HepG2 (cell line): Measurements from ENCODE around the gene RARS1. TPM values are rescaled to one million over a fixed set of nuclear protein-coding genes. Genes with fewer than 3 reads are reported as not detected.

Experiments
- ATAC-seq: fragments of 200-7000 bp; cut with Tn5 transposase; 3 replicates; pipeline ENCODE4 v1.9.1; 2020; ENCODE audit warnings: mild to moderate bottlenecking, moderate library complexity
- BruUV-seq: library from RNA; stranded (reverse); fragments of 400-500 nt; replicated peaks from 2 replicates; lab custom pipeline; 2021; lab: Mats Ljungman, UMichigan
- CTCF ChIA-PET: fragments of 300-600 bp; formaldehyde crosslinking; extraction: SDS; loops from one replicate; lab custom pipeline; 2021; ENCODE audit warnings: low total read pairs, inconsistent platforms, low intra/inter-chr PET ratio; lab: Yijun Ruan, JAX
- POLR2A ChIA-PET: fragments of 350-600 bp; sonication (Branson Sonifier 250); formaldehyde crosslinking; loops from one replicate; lab custom pipeline; 2020; ENCODE audit warnings: antibody characterized with exemption, inconsistent platforms; lab: Yijun Ruan, JAX
- DNase-seq: peaks from one replicate; pipeline ENCODE4 v3.0.0-alpha.2; 2015; ENCODE audit warnings: low spot score
- FAIRE-seq: peaks from 3 replicates; lab custom pipeline; 2011; peaks lifted over from hg19 to GRCh38; lab: Jason Lieb, UNC
- H2AFZ ChIP-seq: one replicate; pipeline ENCODE4 v1.6.1; 2011; ENCODE audit warnings: low read length, inconsistent platforms
- H3K27ac ChIP-seq: fragments of 300-600 bp; 3 replicates; pipeline ENCODE4 v1.8.0; 2011; ENCODE audit warnings: mixed run types, mild to moderate bottlenecking, mixed read lengths, low read length, inconsistent platforms; ENCODE audit not compliant: insufficient read depth; ENCODE audit errors: extremely low read length
- H3K27me3 ChIP-seq, 2 experiments: fragments of 200-600 bp in 1 of 2; 2 replicates in 1 of 2; 3 replicates in 1 of 2; pipeline versions ENCODE4 v1.6.0 to v1.8.0; 2011; ENCODE audit warnings: low read length in 2 of 2, mild to moderate bottlenecking in 2 of 2, moderate library complexity in 2 of 2, inconsistent platforms in 1 of 2; ENCODE audit not compliant: insufficient read depth in 2 of 2, control insufficient read depth in 1 of 2
- H3K36me3 ChIP-seq, 2 experiments: fragments of 200-600 bp in 1 of 2; replicated peaks in 1 of 2; 2 replicates in 1 of 2; 3 replicates in 1 of 2; pipeline versions ENCODE4 v1.5.1 to v1.8.0; 2011; ENCODE audit warnings: low read length in 2 of 2, inconsistent platforms in 1 of 2; ENCODE audit not compliant: insufficient read depth in 2 of 2, control insufficient read depth in 1 of 2
- H3K4me1 ChIP-seq: 2 replicates; pipeline ENCODE4 v1.5.1; 2012; ENCODE audit warnings: low read length, inconsistent platforms; ENCODE audit not compliant: insufficient read depth
- H3K4me2 ChIP-seq: 2 replicates; pipeline ENCODE4 v1.6.0; 2011; ENCODE audit warnings: low read depth, low read length, inconsistent platforms
- H3K4me3 ChIP-seq, 3 experiments: fragments of 200-600 bp in 1 of 3; sonication (generic), shearing (Covaris generic) in 1 of 3; replicated peaks in 1 of 3; 2 replicates each; pipeline ENCODE4 v1.5.1; 2011 to 2016; ENCODE audit warnings: low read length in 3 of 3, inconsistent platforms in 2 of 3, low read depth in 2 of 3, mild to moderate bottlenecking in 2 of 3, control low read depth in 1 of 3, mixed read lengths in 1 of 3; ENCODE audit not compliant: insufficient read depth in 1 of 3
- H3K79me2 ChIP-seq: one replicate; pipeline ENCODE4 v1.6.1; 2011; ENCODE audit warnings: low read length, inconsistent platforms; ENCODE audit not compliant: insufficient read depth
- H3K9ac ChIP-seq: 2 replicates; pipeline ENCODE4 v1.6.0; 2011; ENCODE audit warnings: mild to moderate bottlenecking, low read depth, low read length, inconsistent platforms; ENCODE audit not compliant: insufficient read depth
- H3K9me3 ChIP-seq: 2 replicates; pipeline ENCODE4 v1.5.1; 2012; ENCODE audit warnings: mild to moderate bottlenecking, low read length
- H4K20me1 ChIP-seq: 2 replicates; pipeline ENCODE4 v1.6.0; 2011; ENCODE audit warnings: inconsistent platforms, mild to moderate bottlenecking, low read length, moderate library complexity; ENCODE audit not compliant: insufficient read depth
- ATF2 ChIP-seq: sonication (generic); formaldehyde crosslinking; IDR thresholded peaks from 2 replicates; pipeline ENCODE4 v1.4.0; 2020; ENCODE audit warnings: missing genetic modification reagents
- NAIF1 ChIP-seq: sonication (generic); formaldehyde crosslinking; IDR thresholded peaks from 2 replicates; pipeline ENCODE4 v1.5.0; 2020; ENCODE audit warnings: mild to moderate bottlenecking, missing genetic modification reagents, borderline replicate concordance
- NBN ChIP-seq: fragments of 450-650 bp; conservative IDR thresholded peaks from 2 replicates; pipeline ENCODE4 v1.6.1; 2017
- SOX13 ChIP-seq, 3 experiments: fragments of 450-650 bp in 1 of 3; sonication (generic) in 1 of 3; formaldehyde crosslinking in 1 of 3; IDR thresholded peaks in 2 of 3; conservative IDR thresholded peaks in 1 of 3; 2 replicates each; pipeline versions ENCODE4 v1.5.0 to v1.6.1; 2016 to 2020; ENCODE audit warnings: antibody characterized with exemption in 1 of 3, mild to moderate bottlenecking in 1 of 3, missing compliant biosample characterization in 1 of 3, missing genetic modification reagents in 1 of 3, moderate library complexity in 1 of 3
- SOX6 ChIP-seq, 2 experiments: fragments of 450-650 bp in 1 of 2; sonication (generic) in 1 of 2; formaldehyde crosslinking in 1 of 2; IDR thresholded peaks; 2 replicates each; pipeline versions ENCODE4 v1.4.0 to v1.6.1; 2017 to 2020; ENCODE audit warnings: antibody characterized with exemption in 1 of 2, mild to moderate bottlenecking in 1 of 2, missing genetic modification reagents in 1 of 2
- whole genome bisulfite sequencing: methylation state at CpG from one replicate; pipeline ENCODE4 v1.1.6; 2017; ENCODE audit warnings: low lambda C conversion rate; 5-methylcytosine and 5-hydroxymethylcytosine counted together
- in situ Hi-C: cut with HindIII; loops from 2 replicates; pipeline ENCODE4 v1.10.0; 2017; ENCODE audit warnings: low pct_unique_long_range_greater_than_20kb; ENCODE audit not compliant: extremely low pct_ligation_motif_present
- intact Hi-C: fragments of 100-400 bp; cut with micrococcal nuclease; formaldehyde crosslinking; loops from one replicate; pipeline ENCODE4 v1.10.0; 2022; ENCODE audit not compliant: unreplicated experiment
- polyA plus RNA-seq, 8 experiments: library from polyadenylated mRNA; depleted of rRNA in 3 of 8; stranded (reverse) in 7 of 8; unstranded in 1 of 8; fragments of >200 nt; fragmentation: Illumina TruSeq in 4 of 8; extraction: Trizol in 4 of 8; gene quantifications; 2 replicates each; pipeline versions ENCODE4 v1.2.1 to v1.2.3, GENCODE V29; 2011 to 2016; ENCODE audit warnings: low read depth in 4 of 8, missing spikeins in 1 of 8, mixed read lengths in 1 of 8; ENCODE audit not compliant: insufficient read depth in 1 of 8
- total RNA-seq, 5 experiments: library from RNA; depleted of rRNA; stranded (reverse); fragments of >200 nt; fragmentation: Illumina TruSeq; extraction: Trizol; gene quantifications; 2 replicates each; pipeline ENCODE4 v1.2.3, GENCODE V29; 2016; ENCODE audit warnings: low read depth in 1 of 5
- TF ChIP-seq, protein P1 (sequence below): sonication (generic); formaldehyde crosslinking; IDR thresholded peaks from 2 replicates; pipeline ENCODE4 v1.4.0; 2020; ENCODE audit warnings: missing genetic modification reagents

RARS1 gene
- total and polyA plus RNA-seq, 2 of the 13 experiments (the other 11 are each of a cell fraction or from before 2014, with no cell fraction given), result 54.6 to 170 TPM

DNA sequence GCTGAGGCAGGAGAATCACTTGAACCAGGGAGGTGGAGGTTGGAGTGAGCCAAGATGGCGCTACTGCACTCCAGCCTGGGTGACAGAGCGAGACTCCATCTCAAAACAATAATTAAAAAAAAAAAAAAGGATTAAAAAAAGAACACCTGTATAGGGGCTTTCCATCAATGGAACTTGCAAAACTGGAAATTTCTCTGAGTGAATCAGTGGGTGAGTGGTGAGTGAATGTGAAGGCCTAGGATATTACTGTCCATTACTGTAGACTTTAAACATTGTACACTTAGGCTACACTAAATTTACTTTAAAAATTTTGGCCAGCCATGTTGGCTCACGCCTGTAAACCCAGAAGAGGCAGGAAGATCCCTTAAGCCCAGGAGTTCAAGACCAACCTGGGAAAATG, 5.7 kb upstream of the RARS1 start (continued):
- TF ChIP-seq, protein P1, sequence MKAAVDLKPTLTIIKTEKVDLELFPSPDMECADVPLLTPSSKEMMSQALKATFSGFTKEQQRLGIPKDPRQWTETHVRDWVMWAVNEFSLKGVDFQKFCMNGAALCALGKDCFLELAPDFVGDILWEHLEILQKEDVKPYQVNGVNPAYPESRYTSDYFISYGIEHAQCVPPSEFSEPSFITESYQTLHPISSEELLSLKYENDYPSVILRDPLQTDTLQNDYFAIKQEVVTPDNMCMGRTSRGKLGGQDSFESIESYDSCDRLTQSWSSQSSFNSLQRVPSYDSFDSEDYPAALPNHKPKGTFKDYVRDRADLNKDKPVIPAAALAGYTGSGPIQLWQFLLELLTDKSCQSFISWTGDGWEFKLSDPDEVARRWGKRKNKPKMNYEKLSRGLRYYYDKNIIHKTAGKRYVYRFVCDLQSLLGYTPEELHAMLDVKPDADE (CRISPR knock-in tag), result no peak

GRCh38 chr5:168481330-168481788, 4.9 kb upstream of the RARS1 start:
- no peak overlapping the region for H3K9ac ChIP-seq
- no peaks in the 10 kb centered on the region for H3K9me3 ChIP-seq
- no peaks in the 10 kb centered on the region; a peak in 1 of 5 replicates for H3K27me3 ChIP-seq
- H3K36me3 ChIP-seq, result no peaks in the 10 kb centered on the region
- peak; percentile 16; the same call in 1 of the 3 replicates for ATAC-seq
- H4K20me1 ChIP-seq, result no peaks in the 10 kb centered on the region
- H3K27ac ChIP-seq, result no peak overlapping the region
- H3K4me3 ChIP-seq, result peak overlapping the region in 1 of 3 experiments; percentile 9; a peak in 1 of 6 replicates
- CTCF ChIA-PET, result no interaction called here
- intact Hi-C loops, result loop anchor here (10.0 kb wide), 1 partner anchor 93 kb away; the partner anchor contains the start of gene PANK3
- H3K4me2 ChIP-seq, result peak overlapping the region; percentile 71
- no TSS peak for BruUV-seq
- H2AFZ ChIP-seq, result peak overlapping the region; percentile 31
- peak; percentile 28 for DNase-seq
- TF ChIP-seq SOX13 (IDR thresholded peaks at IDR 0.05), result no peak
- TF ChIP-seq SOX13 (CRISPR knock-in tag; conservative IDR thresholded peaks at IDR 0.05 in 1 of 2, IDR thresholded peaks at IDR 0.05 in 1 of 2), result peak in 1 of 2 experiments; percentile 44; a peak in 1 of 4 replicates
- no peak for TF ChIP-seq NBN
- TF ChIP-seq SOX6 (IDR thresholded peaks at IDR 0.05), result no peak
- 0 out of 2 replicates have a peak, but pooled peaks have one; percentile 30 for TF ChIP-seq SOX6 (CRISPR knock-in tag; IDR thresholded peaks at IDR 0.05)
- TF ChIP-seq ATF2 (CRISPR knock-in tag), result no peak
- no peak for TF ChIP-seq NAIF1 (CRISPR knock-in tag)
- TF ChIP-seq, all 625 proteins: peak for 2
- 0% methylated on average over 4 of the region's 4 CpGs for WGBS
- POLR2A ChIA-PET, result no interaction called here
- H3K79me2 ChIP-seq, result peaks cover under 1% of the 10 kb centered on the region
- FAIRE-seq, result no peak
- peaks cover 24% of the 10 kb centered on the region for H3K4me1 ChIP-seq
- in situ Hi-C loops, result loop anchor here (10.0 kb wide), 1 partner anchor 217 kb away; no protein-coding TSS in a partner anchor
